ENCODE results near the gene VTI1B.

DNA sequence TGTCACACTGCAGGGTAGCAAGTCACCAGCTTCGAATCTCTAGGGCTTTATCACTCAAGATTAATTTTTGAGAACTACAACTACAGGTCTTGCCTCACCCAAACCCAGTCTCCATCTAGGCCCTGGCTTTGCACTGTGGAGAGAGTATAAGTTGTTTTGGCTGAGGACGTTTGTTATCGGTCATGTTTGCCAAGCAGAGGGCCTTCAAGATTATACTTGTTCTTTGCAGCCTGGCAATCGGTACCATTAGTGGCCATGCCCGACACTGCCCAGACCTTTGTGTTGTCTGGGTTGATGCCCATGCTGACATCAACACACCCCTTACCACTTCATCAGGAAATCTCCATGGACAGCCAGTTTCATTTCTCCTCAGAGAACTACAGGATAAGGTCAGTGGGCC, 29.0 kb downstream of the VTI1B start:
- TF ChIP-seq, protein P1, sequence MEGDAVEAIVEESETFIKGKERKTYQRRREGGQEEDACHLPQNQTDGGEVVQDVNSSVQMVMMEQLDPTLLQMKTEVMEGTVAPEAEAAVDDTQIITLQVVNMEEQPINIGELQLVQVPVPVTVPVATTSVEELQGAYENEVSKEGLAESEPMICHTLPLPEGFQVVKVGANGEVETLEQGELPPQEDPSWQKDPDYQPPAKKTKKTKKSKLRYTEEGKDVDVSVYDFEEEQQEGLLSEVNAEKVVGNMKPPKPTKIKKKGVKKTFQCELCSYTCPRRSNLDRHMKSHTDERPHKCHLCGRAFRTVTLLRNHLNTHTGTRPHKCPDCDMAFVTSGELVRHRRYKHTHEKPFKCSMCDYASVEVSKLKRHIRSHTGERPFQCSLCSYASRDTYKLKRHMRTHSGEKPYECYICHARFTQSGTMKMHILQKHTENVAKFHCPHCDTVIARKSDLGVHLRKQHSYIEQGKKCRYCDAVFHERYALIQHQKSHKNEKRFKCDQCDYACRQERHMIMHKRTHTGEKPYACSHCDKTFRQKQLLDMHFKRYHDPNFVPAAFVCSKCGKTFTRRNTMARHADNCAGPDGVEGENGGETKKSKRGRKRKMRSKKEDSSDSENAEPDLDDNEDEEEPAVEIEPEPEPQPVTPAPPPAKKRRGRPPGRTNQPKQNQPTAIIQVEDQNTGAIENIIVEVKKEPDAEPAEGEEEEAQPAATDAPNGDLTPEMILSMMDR (IDR thresholded peaks at IDR 0.05; ENCODE audit: poor library complexity) = no peak
- no peak for TF ChIP-seq EZH2 (IDR thresholded peaks at IDR 0.05; ENCODE audit: borderline replicate concordance)
